ENCODE data around the gene CFAP45. TPM values are rescaled to one million over a fixed set of nuclear protein-coding genes. Genes with fewer than 3 reads are reported as not detected.
A peak's percentile ranks its signal among the peaks of the same experiment; 100 is the strongest.

The CFAP45 gene
- polyA plus RNA-seq, 3 donors = 0.33 to 1.1 TPM; not detected in 1

DNA sequence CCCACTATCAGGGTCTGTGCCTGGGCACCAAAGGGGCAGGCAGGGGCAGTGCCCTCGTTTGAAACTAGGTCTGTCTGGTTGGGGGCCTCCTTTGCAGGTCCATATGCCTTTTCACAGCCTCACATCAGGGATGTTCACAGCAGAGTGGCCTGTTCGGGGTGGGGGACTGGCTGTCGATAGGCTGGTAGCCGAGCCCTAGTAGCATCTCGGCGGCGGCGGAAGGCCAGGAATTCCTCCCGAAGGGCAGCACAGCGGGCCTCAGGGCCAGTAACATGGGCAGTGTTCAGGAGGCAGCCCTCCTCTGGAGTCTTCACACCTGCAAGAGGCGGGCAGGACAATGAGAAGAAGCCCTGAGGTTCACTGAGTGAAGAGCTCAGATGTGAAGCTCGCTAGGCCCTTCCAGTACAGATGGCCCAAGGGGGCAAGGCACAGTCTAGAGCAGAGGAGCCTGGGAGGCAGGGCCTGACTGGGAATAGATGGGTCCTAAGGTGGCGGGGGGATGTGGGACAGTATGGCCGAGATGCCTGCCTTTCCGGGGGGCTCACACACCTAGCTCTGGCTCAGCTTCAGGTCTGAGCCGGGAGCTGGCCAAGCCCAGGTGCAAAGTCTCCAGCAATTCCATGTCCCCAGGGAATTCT, 27.4 kb upstream of the CFAP45 start:
- H3K27ac ChIP-seq (ENCODE audit: low read depth, low read length) = no peak overlapping the region
- 85 to 94% (median 93%) methylated on average over 16 of the region's 16 CpGs for WGBS, 3 donors

DNA sequence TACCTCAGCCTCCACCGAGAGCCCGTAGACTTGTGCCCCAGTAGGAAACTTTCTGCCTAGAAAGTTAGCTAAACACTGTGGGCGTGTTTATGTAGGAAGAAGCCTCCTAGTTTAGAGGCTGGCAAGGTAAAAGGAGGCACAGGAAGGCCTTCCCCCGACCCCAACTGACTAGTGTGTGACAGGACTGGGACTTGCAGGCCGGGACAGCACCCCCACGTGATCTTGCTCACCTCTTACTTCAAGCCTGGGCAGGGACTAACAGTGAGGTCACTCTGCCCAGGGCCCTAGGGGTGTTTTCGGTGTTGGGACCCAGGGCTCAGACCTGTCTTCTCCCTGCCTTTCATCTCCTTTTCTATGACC, 25.7 kb upstream of the CFAP45 start:
- no peak overlapping the region for H3K27ac ChIP-seq (ENCODE audit: low read depth, low read length)
- WGBS, 3 donors = 6 to 9% (median 8%) methylated on average over 7 of the region's 7 CpGs

DNA sequence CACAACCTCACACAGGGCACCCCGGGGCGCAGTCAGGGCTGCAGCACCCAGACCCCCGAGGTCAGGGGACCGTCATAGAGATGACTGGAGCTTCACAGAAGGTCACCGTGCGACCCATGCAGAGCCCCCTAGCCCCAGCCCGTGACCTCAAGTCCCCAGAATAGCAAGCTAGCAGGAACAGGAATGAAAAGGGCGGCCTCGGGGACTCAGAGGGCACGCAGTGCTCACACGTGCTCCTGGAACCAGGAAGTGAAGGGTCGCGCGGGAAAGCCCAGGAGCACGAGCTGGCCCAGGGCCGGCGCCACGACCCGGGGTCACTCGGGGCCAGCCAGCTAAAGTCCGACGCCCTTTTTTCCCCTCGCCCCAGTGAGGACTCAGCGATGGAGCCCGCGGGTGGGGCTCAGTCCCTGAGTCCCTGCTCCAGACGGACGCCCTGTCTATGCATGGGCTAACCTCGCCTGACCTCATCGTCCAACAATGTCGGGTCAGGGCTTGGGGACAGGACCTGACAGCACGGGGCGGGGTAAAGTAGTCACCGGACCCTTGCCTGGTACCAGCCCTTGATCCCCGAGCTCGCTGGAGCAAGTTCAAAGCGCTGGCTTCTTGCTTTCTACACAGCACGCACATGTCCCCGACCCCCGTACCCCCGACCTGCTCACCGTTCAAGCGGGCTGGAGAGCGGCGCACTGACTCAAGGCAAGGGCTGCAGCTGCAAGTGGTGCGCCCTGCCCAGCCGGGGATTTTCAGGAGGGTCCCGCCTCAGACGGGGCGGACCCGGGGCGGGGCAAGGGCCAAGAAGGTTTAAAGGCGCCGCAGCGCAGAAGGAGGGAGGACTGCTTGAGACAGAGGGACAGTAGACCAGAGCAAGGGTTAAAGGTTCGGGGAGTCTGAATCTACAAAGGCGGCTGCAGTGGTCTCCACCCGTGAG, 25.1 kb upstream of the CFAP45 start, which contains the start of gene TAGLN2:
Gene TAGLN2 (minus strand): TSS at position 717 of the 928 bp plus-strand sequence. CDS start 4,998 bp downstream, outside the sequence.
- 0 to 1% (median 1%) methylated on average over 58 of the region's 58 CpGs for WGBS, 3 donors
- peak within 1 kb of the TSS; percentile 98 for H3K27ac ChIP-seq (ENCODE audit: low read depth, low read length)

- peak overlapping the region; percentile 98 for H3K27ac ChIP-seq (ENCODE audit: low read depth, low read length)
- 0 to 2% (median 1%) methylated on average over 30 to 31 of the region's 31 CpGs for WGBS, 3 donors
Observed at GRCh38 chr1:159924025-159924790, 24.2 kb upstream of the CFAP45 start.

DNA sequence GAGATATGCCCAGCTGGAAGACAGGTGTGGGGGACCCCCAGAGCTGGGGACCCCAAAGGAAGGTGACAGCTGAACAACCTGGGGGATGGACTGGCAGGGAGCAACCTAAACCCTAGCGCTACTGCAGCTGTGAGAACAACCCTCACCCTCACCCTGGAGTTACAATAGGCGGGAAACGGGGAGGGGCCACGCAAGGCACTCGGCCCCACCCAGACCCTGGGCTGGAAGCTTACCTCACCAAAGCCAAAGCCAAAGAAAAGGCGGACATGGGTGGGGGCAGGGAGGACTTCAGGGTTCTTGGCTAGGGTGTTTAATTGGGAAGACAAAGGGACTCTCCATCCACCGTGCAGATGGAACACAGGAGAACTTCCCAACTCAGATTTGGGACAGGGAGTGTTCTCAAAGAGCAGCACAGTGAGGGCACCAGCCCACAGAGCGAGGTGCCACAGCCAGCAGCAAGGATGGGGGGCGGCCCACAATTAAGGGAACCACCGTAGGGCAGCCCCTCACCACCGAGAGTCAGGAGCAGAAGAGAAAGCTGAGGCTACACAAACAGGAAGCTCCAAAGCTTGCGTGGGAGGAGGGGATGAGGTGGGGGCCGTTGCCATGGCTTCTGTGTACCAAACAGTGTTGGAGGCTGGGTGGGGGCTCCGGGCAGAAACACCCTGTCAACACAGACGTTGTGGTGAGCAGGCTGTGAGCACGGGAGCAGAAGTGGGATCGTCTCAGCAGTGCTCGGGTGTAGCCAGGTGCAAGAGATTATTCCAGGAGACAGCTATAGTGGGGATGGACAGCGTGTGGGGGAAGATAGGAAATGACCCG, 23.4 kb upstream of the CFAP45 start:
- 1 to 6% (median 2%) methylated on average over 20 of the region's 20 CpGs for WGBS, 3 donors
- H3K27ac ChIP-seq (ENCODE audit: low read depth, low read length) = peak overlapping the region; percentile 97

DNA sequence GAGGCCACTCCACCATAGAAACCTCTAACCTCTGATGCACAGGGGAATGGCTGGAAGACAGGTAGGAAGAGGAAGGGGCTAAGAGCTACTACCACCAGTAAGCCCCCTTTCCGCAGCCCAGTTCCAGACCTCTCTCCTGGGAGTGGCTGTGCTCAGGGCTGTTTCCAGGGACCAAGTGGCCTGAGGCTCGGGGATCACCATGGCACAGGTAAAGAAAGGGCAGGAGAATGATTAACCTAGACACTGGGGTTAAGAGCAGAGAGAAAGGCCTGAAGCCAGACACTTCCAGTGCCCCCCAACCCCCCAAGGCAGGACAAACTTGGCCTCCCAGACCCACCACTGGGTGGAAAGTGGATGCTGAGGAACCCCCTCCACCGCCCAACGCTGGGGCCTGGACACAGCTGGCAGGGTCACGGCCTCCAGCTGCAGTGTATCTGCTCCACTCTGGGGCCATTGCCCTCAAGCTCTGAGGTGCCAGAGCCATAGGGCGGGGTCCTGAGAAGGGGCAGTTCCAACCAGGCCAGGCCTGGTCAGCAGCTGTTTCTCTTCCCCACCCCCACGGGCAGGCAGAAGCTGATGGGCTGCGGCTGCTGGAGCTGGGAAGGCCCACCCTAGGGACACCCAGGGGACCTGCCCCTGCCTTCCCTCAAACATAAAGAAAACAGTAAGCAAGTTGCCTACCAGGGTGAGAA, 22.7 kb upstream of the CFAP45 start:
- H3K27ac ChIP-seq (ENCODE audit: low read depth, low read length) = peak overlapping the region; percentile 97
- 19 to 30% (median 29%) methylated on average over 8 of the region's 8 CpGs for WGBS, 3 donors

GRCh38 chr1:159921700-159922504, 21.9 kb upstream of the CFAP45 start:
- WGBS, 3 donors = 22 to 54% (median 25%) methylated on average over 17 to 18 of the region's 18 CpGs
- no peak overlapping the region for H3K27ac ChIP-seq (ENCODE audit: low read depth, low read length)

- 24 to 47% (median 46%) methylated on average over 1 of the region's 1 CpG for WGBS, 3 donors
- H3K27ac ChIP-seq (ENCODE audit: low read depth, low read length) = no peak overlapping the region
Observed at GRCh38 chr1:159921251-159921650, 21.3 kb upstream of the CFAP45 start.

- no peak overlapping the region for H3K27ac ChIP-seq (ENCODE audit: low read depth, low read length)
- 67 to 77% (median 75%) methylated on average over 1 of the region's 1 CpG for WGBS, 3 donors
Observed at GRCh38 chr1:159920651-159921050, 20.7 kb upstream of the CFAP45 start.

DNA sequence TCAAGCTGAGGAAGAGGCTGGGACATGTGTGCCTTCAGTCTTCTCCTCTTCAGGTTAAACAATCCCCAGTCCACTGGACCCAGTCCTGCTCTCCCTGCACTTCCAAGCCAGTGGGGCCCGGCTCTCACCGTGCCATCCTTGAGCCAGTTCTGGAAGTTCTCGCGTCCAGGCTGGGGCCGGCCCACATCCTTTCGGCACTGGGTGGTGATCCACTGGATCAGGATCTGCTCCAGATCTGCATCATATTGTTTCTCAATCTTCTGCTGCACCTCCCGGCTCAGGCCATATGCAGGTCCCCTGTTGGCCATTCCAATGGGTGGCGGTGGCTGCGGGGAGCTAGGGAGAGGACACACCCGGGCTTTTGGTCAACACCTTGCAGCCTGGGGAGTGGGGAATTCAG, 20.2 kb upstream of the CFAP45 start:
- WGBS, 3 donors = 80 to 85% (median 85%) methylated on average over 10 of the region's 10 CpGs
- H3K27ac ChIP-seq (ENCODE audit: low read depth, low read length) = no peak overlapping the region

DNA sequence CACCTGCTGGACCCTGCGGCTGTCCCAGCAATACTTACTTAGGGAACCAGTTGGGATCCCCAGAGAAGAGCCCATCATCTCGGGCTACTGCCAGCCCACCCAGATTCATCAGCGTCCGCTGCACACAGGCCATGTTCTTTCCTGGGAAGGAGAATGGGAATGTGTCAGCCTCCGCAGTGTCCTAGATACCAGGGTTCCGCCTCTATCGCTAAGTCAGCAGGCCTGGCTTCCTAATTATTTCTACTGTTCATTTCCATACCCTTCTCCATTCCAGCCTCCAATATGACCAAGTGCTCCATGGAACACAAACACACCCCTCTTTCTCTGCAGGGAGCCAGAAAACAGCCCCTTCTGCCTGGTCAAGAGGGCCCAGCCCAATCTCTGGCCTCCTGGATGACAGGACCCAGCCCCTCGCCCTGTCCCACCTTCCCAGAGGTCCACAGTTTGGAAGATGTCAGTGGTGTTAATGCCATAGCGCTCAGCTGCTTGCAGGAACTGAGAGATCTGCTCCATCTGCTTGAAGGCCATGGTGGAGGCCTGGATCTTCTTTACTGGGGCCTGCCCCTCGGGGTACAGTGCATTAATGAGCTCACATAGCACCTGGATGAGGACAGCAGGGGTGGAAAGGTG, 19.4 kb upstream of the CFAP45 start:
- H3K27ac ChIP-seq (ENCODE audit: low read depth, low read length) = no peak overlapping the region
- WGBS, 3 donors = 93 to 96% (median 94%) methylated on average over 10 of the region's 10 CpGs

GRCh38 chr1:159918352-159919200, 18.6 kb upstream of the CFAP45 start:
- no peak overlapping the region for H3K27ac ChIP-seq (ENCODE audit: low read depth, low read length)
- 87 to 91% (median 89%) methylated on average over 13 of the region's 13 CpGs for WGBS, 3 donors

- H3K27ac ChIP-seq (ENCODE audit: low read depth, low read length) = no peak overlapping the region
- 59 to 75% (median 65%) methylated on average over 5 of the region's 5 CpGs for WGBS, 3 donors
Observed at GRCh38 chr1:159917533-159918351, 17.8 kb upstream of the CFAP45 start.

DNA sequence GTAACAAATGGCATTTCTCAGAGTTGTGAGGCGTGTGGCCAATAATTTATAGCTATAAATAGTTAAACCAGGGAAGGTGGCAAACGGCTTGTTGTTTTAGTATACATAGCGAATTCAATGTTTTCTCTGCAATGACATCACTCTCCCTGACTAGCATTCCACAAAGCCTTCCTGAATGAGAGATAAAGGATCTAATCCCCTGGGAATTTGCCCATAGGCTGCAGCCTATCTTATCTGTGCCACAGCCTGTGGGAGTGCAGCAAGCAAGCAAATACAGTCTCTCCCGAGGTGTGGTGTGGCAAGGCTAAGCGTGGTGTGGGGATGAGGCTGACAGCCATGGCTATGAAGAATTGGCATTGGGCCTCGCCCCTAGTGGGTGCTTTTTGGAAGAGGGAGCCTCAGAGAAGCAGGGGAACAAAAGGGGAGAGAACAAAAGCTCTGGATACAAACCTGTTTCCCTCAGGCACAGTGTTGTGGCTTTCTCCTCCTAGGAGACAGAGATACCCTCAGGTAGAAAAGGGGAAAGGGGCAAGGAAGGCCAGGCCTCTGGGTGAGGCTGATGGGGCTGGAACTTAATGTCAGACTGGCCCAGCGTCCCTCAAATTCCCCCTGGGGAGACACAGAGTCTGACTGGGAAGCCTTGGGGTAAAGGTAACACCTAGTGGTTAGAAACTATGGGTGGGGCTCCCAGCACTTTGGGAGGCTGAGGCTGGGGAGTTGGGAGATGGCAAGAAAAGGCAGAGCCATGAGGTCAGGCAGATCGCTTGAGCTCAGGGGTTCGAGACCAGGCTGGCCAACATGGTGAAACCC, 16.5 kb upstream of the CFAP45 start:
- no peak overlapping the region for H3K27ac ChIP-seq (ENCODE audit: low read depth, low read length)
- WGBS, 3 donors = 31 to 63% (median 55%) methylated on average over 9 of the region's 9 CpGs
